ENCODE results near the gene PRRC1.

GRCh38 chr5:127567026-127567768, 49.8 kb downstream of the PRRC1 start:
- TF ChIP-seq POLR2A (IDR thresholded peaks at IDR 0.05) = no peak
- TF ChIP-seq, protein P1, sequence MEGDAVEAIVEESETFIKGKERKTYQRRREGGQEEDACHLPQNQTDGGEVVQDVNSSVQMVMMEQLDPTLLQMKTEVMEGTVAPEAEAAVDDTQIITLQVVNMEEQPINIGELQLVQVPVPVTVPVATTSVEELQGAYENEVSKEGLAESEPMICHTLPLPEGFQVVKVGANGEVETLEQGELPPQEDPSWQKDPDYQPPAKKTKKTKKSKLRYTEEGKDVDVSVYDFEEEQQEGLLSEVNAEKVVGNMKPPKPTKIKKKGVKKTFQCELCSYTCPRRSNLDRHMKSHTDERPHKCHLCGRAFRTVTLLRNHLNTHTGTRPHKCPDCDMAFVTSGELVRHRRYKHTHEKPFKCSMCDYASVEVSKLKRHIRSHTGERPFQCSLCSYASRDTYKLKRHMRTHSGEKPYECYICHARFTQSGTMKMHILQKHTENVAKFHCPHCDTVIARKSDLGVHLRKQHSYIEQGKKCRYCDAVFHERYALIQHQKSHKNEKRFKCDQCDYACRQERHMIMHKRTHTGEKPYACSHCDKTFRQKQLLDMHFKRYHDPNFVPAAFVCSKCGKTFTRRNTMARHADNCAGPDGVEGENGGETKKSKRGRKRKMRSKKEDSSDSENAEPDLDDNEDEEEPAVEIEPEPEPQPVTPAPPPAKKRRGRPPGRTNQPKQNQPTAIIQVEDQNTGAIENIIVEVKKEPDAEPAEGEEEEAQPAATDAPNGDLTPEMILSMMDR (IDR thresholded peaks at IDR 0.05) = no peak

Data from heart left ventricle (tissue), 13 donors.